Fibroblast of skin of right biceps (primary cell): Measurements from ENCODE around the gene BSPH1.
"Not testable (repeated sequence)": the region's sequence is repeated elsewhere in the genome, so short reads cannot be mapped to it uniquely, and the experiment has no call there.

Source experiments
- DNase-seq: peaks from one replicate; pipeline ENCODE4 v3.0.0-alpha.2; 2013

Gene BSPH1

GRCh38 chr19:47992070-47992469, at the start of gene BSPH1:
Gene BSPH1, minus strand, starts transcription at chr19:47992170. Its CDS starts 89 bp downstream, at chr19:47992081.
- DNase-seq = no peak

GRCh38 chr19:48036765-48037164, 44.8 kb upstream of the BSPH1 start:
- no peak for DNase-seq

- no peak for DNase-seq
These were observed 41.6 kb upstream of the BSPH1 start for GRCh38 chr19:48033604-48034003.

- DNase-seq = no peak
These were observed 38.1 kb upstream of the BSPH1 start for GRCh38 chr19:48030073-48030472.

GRCh38 chr19:48029431-48029830, 37.5 kb upstream of the BSPH1 start:
- no peak for DNase-seq

- no peak for DNase-seq
These were observed 33.5 kb upstream of the BSPH1 start for GRCh38 chr19:48025480-48025879.

GRCh38 chr19:48023518-48023917, 31.5 kb upstream of the BSPH1 start:
- DNase-seq = no peak

GRCh38 chr19:48023011-48023410, 31.0 kb upstream of the BSPH1 start:
- no peak for DNase-seq

- DNase-seq = no peak
These were observed 28.7 kb upstream of the BSPH1 start for GRCh38 chr19:48020686-48021085.

GRCh38 chr19:48010932-48011758, 19.2 kb upstream of the BSPH1 start:
- no peak for DNase-seq

- no peak for DNase-seq
These were observed 14.8 kb upstream of the BSPH1 start for GRCh38 chr19:48006762-48007161.

GRCh38 chr19:48004236-48004635, 12.3 kb upstream of the BSPH1 start:
- DNase-seq = no peak

- DNase-seq = no peak
These were observed 8.9 kb upstream of the BSPH1 start for GRCh38 chr19:48000846-48001245.

GRCh38 chr19:47998800-47999199, 6.8 kb upstream of the BSPH1 start:
- no peak for DNase-seq

GRCh38 chr19:47996230-47996727, 4.3 kb upstream of the BSPH1 start:
- DNase-seq = no peak

- DNase-seq = no peak
These were observed 2.3 kb upstream of the BSPH1 start, which contains the start of gene ELSPBP1 for GRCh38 chr19:47994209-47994802. Gene ELSPBP1, plus strand, starts transcription at chr19:47994632. Its CDS starts 14,036 bp downstream, at chr19:48008668.

GRCh38 chr19:47991191-47991808, 670 bp downstream of the BSPH1 start:
- no peak for DNase-seq

- DNase-seq = no peak
These were observed 18.4 kb downstream of the BSPH1 start for GRCh38 chr19:47973529-47973928.

- DNase-seq = not testable (repeated sequence)
These were observed 36.0 kb downstream of the BSPH1 start for GRCh38 chr19:47955936-47956335.

- DNase-seq = not testable (repeated sequence)
These were observed 39.8 kb downstream of the BSPH1 start for GRCh38 chr19:47952132-47952531.

- DNase-seq = not testable (repeated sequence)
These were observed 42.0 kb downstream of the BSPH1 start for GRCh38 chr19:47949852-47950521.

- DNase-seq = not testable (repeated sequence)
These were observed 63.4 kb downstream of the BSPH1 start for GRCh38 chr19:47928581-47928980.

GRCh38 chr19:47920107-47920506, 71.9 kb downstream of the BSPH1 start:
- not testable (repeated sequence) for DNase-seq
